ENCODE measurements around the gene MAP1LC3B2. TPM values are rescaled to one million over a fixed set of nuclear protein-coding genes. Genes with fewer than 3 reads are reported as not detected.

The MAP1LC3B2 gene
- total RNA-seq, 1 experiment from 2014 or later = 0.97 TPM

GRCh38 chr12:116597886-116598285 is 38.7 kb downstream of the MAP1LC3B2 start:
- no peak for DNase-seq
- peaks cover 8% of the 10 kb centered on the region for H3K4me1 Mint-ChIP-seq (ENCODE audit: low read depth, unreplicated experiment)
- no peak overlapping the region for H3K4me3 Mint-ChIP-seq (ENCODE audit: low read depth, unreplicated experiment)

GRCh38 chr12:116598311-116599284 is 39.4 kb downstream of the MAP1LC3B2 start:
- Mint-ChIP-seq H3K36me3 (ENCODE audit: insufficient read depth, unreplicated experiment) (no peaks in the 10 kb centered on the region), H3K4me3 (ENCODE audit: low read depth, unreplicated experiment) (no peak overlapping the region), H3K27ac (ENCODE audit: unreplicated experiment) (no peak overlapping the region), H3K9me3 (ENCODE audit: low read depth, unreplicated experiment) (no peaks in the 10 kb centered on the region), H3K4me1 (ENCODE audit: low read depth, unreplicated experiment) (peaks cover 8% of the 10 kb centered on the region), H3K27me3 (ENCODE audit: unreplicated experiment) (peaks cover 43% of the 10 kb centered on the region)
- TF ChIP-seq, protein P1, sequence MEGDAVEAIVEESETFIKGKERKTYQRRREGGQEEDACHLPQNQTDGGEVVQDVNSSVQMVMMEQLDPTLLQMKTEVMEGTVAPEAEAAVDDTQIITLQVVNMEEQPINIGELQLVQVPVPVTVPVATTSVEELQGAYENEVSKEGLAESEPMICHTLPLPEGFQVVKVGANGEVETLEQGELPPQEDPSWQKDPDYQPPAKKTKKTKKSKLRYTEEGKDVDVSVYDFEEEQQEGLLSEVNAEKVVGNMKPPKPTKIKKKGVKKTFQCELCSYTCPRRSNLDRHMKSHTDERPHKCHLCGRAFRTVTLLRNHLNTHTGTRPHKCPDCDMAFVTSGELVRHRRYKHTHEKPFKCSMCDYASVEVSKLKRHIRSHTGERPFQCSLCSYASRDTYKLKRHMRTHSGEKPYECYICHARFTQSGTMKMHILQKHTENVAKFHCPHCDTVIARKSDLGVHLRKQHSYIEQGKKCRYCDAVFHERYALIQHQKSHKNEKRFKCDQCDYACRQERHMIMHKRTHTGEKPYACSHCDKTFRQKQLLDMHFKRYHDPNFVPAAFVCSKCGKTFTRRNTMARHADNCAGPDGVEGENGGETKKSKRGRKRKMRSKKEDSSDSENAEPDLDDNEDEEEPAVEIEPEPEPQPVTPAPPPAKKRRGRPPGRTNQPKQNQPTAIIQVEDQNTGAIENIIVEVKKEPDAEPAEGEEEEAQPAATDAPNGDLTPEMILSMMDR (IDR thresholded peaks at IDR 0.05; ENCODE audit: unreplicated experiment) = no peak
- no TSS peak for BruUV-seq (replicated peaks)
- CTCF ChIA-PET = interaction anchor here (0.5 to 1.0 kb wide), 3 partner anchors 285 to 538 kb away, joined by 3 to 5 read pairs (median 3); no protein-coding TSS in a partner anchor
- intact Hi-C loops (cut with micrococcal nuclease; ENCODE audit: unreplicated experiment) = loop anchor here (2.0 to 10.0 kb wide), 4 partner anchors 164 to 531 kb away; no protein-coding TSS in a partner anchor
- no peak for DNase-seq

More at GRCh38 chr12:116597886-116598285, 38.7 kb downstream of the MAP1LC3B2 start:
- no TSS peak for BruUV-seq (replicated peaks)
- H3K27me3 Mint-ChIP-seq (ENCODE audit: unreplicated experiment) = peaks cover 42% of the 10 kb centered on the region
- CTCF ChIA-PET = interaction anchor here (0.6 to 1.0 kb wide), 2 partner anchors 285 to 319 kb away, joined by 3 to 5 read pairs; no protein-coding TSS in a partner anchor
- TF ChIP-seq, protein P1 (IDR thresholded peaks at IDR 0.05; ENCODE audit: unreplicated experiment) = no peak
- intact Hi-C loops (cut with micrococcal nuclease; ENCODE audit: unreplicated experiment) = loop anchor here (2.0 to 10.0 kb wide), 4 partner anchors 163 to 531 kb away; no protein-coding TSS in a partner anchor
- H3K27ac Mint-ChIP-seq (ENCODE audit: unreplicated experiment) = no peak overlapping the region
- no peaks in the 10 kb centered on the region for H3K9me3 Mint-ChIP-seq (ENCODE audit: low read depth, unreplicated experiment)
- no peaks in the 10 kb centered on the region for H3K36me3 Mint-ChIP-seq (ENCODE audit: insufficient read depth, unreplicated experiment)

- CTCF ChIA-PET = interaction anchor here (0.5 kb wide), 1 partner anchor 539 kb away, joined by 3 read pairs; no protein-coding TSS in a partner anchor
- Mint-ChIP-seq H3K9me3 (ENCODE audit: low read depth, unreplicated experiment) (no peaks in the 10 kb centered on the region), H3K4me1 (ENCODE audit: low read depth, unreplicated experiment) (peaks cover 8% of the 10 kb centered on the region), H3K27ac (ENCODE audit: unreplicated experiment) (no peak overlapping the region), H3K4me3 (ENCODE audit: low read depth, unreplicated experiment) (peak overlapping the region; percentile 18), H3K36me3 (ENCODE audit: insufficient read depth, unreplicated experiment) (no peaks in the 10 kb centered on the region), H3K27me3 (ENCODE audit: unreplicated experiment) (peaks cover 36% of the 10 kb centered on the region)
- no TSS peak for BruUV-seq (replicated peaks)
- TF ChIP-seq, protein P1 (IDR thresholded peaks at IDR 0.05; ENCODE audit: unreplicated experiment) = peak; percentile 54
- DNase-seq = peak; percentile 77
- intact Hi-C loops (cut with micrococcal nuclease; ENCODE audit: unreplicated experiment) = loop anchor here (2.0 to 10.0 kb wide), 4 partner anchors 165 to 532 kb away; no protein-coding TSS in a partner anchor
These were observed 40.3 kb downstream of the MAP1LC3B2 start for GRCh38 chr12:116599285-116600136.
